GM12878 (cell line): ENCODE measurements around the gene FCGBP.

Experiments
- ESRRA ChIP-seq: IDR thresholded peaks from 2 replicates; pipeline ENCODE4 v1.6.1; 2012; ENCODE audit warnings: mild to moderate bottlenecking, low read length, improper control_type of control experiment
- NFXL1 ChIP-seq: fragments of 450-650 bp; IDR thresholded peaks from 2 replicates; pipeline ENCODE4 v1.6.1; 2017; ENCODE audit warnings: antibody characterized with exemption, mild to moderate bottlenecking, borderline replicate concordance
- POLR2A ChIP-seq: IDR thresholded peaks from 2 replicates; pipeline ENCODE4 v1.6.1; 2011; ENCODE audit warnings: low read depth, mild to moderate bottlenecking, low read length
- TF ChIP-seq, protein P1 (sequence below): fragments of 150-350 bp; IDR thresholded peaks from 2 replicates; pipeline ENCODE4 v1.6.1; 2016; ENCODE audit warnings: low read depth, low read length

DNA sequence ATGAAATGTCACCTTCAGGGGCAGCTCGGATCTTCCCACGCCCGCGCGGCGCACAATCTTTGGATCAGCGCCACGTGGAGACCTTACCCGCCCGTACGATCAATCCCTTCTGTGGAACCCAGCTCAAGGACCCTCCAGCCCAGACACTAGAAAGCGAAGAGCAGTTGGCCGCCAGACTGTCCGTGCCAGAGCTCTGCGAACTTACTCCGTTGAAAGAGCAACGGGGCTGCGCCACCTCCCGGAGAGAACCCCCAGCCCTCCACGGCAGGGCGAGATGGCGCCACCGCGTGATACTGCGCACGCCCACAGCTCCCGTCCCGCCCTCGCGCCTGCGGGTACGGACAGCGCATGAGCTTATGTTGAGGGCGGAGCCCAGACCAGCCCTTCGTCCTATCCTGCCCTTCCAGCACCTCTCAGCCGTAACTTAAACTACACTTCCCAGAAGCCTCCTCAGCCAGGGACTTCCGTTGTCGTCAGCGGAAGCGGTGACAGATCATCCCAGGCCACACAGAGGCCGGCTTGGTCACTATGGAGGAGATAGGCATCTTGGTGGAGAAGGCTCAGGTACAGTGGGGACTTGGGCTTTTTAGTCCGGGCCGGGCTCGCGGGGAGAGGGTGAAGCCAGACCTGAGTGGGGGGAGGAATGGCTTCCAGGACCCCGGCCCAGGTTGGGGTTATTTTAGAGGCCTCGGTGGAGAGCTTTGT lies 36.4 kb upstream of the FCGBP start, which contains the start of gene PSMC4:
- TF ChIP-seq, protein P1, sequence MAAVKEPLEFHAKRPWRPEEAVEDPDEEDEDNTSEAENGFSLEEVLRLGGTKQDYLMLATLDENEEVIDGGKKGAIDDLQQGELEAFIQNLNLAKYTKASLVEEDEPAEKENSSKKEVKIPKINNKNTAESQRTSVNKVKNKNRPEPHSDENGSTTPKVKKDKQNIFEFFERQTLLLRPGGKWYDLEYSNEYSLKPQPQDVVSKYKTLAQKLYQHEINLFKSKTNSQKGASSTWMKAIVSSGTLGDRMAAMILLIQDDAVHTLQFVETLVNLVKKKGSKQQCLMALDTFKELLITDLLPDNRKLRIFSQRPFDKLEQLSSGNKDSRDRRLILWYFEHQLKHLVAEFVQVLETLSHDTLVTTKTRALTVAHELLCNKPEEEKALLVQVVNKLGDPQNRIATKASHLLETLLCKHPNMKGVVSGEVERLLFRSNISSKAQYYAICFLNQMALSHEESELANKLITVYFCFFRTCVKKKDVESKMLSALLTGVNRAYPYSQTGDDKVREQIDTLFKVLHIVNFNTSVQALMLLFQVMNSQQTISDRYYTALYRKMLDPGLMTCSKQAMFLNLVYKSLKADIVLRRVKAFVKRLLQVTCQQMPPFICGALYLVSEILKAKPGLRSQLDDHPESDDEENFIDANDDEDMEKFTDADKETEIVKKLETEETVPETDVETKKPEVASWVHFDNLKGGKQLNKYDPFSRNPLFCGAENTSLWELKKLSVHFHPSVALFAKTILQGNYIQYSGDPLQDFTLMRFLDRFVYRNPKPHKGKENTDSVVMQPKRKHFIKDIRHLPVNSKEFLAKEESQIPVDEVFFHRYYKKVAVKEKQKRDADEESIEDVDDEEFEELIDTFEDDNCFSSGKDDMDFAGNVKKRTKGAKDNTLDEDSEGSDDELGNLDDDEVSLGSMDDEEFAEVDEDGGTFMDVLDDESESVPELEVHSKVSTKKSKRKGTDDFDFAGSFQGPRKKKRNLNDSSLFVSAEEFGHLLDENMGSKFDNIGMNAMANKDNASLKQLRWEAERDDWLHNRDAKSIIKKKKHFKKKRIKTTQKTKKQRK, result no peak
- TF ChIP-seq POLR2A (peak; percentile 97), NFXL1 (no peak), ESRRA (0 out of 2 replicates have a peak, but pooled peaks have one; percentile 23)
